Measurements from ENCODE around the gene NIP7. TPM values are rescaled to one million over a fixed set of nuclear protein-coding genes. Genes with fewer than 3 reads are reported as not detected.

NIP7 gene
- total RNA-seq, 1 experiment from 2014 or later = 72.8 TPM

DNA sequence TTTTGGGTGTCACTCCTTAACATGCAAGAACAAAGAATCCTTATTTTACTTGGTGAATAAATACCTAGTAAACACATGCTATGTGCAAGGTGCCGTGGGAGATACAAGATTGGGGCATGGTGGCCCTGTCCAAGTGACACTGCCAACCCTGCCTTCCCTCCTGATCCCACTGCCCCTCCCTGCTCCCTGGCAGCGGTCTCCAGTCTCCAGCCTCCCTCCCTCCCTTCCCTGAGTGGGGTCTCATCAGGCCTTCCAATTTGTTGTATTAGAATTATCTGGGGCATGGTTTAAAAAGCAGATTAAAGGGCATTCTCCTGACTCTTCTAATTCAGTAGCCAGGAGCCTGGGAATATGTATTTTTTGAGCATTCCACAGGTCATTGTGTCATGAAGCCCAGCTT, 24.5 kb downstream of the NIP7 start:
- Mint-ChIP-seq H3K27ac (no peak overlapping the region), H3K36me3 (ENCODE audit: insufficient read depth in 1 of 3, low read depth in 3 of 3) (peaks cover 11 to 41% (median 34%) of the 10 kb centered on the region in 3 experiments; a peak in 6 of 7 replicates), H3K4me3 (no peak overlapping the region), H3K9me3 (no peaks in the 10 kb centered on the region), H3K27me3 (ENCODE audit: low read depth) (no peaks in the 10 kb centered on the region), H3K4me1 (no peaks in the 10 kb centered on the region)
- no peaks in the 10 kb centered on the region for H3K79me2 ChIP-seq (ENCODE audit: insufficient read depth, low read length)
- H2AFZ ChIP-seq (ENCODE audit: low read length) = no peak overlapping the region
- no peak overlapping the region for H2BK5ac ChIP-seq (ENCODE audit: insufficient read length, low read length)
- no peaks in the 10 kb centered on the region for H3K27me3 ChIP-seq (ENCODE audit: insufficient read depth, low read length)
- H4K91ac ChIP-seq (ENCODE audit: insufficient read length, low read depth, low read length) = no peak overlapping the region
- H3K56ac ChIP-seq (ENCODE audit: insufficient read length, low read depth, low read length) = no peak overlapping the region
- no peaks in the 10 kb centered on the region for H3K23me2 ChIP-seq (ENCODE audit: insufficient read length, low read depth, low read length, poor library complexity, severe bottlenecking)
- DNase-seq = no peak
- H4K20me1 ChIP-seq (ENCODE audit: control insufficient read depth, insufficient read depth, insufficient read length) = no peaks in the 10 kb centered on the region
- TF ChIP-seq, protein P1, sequence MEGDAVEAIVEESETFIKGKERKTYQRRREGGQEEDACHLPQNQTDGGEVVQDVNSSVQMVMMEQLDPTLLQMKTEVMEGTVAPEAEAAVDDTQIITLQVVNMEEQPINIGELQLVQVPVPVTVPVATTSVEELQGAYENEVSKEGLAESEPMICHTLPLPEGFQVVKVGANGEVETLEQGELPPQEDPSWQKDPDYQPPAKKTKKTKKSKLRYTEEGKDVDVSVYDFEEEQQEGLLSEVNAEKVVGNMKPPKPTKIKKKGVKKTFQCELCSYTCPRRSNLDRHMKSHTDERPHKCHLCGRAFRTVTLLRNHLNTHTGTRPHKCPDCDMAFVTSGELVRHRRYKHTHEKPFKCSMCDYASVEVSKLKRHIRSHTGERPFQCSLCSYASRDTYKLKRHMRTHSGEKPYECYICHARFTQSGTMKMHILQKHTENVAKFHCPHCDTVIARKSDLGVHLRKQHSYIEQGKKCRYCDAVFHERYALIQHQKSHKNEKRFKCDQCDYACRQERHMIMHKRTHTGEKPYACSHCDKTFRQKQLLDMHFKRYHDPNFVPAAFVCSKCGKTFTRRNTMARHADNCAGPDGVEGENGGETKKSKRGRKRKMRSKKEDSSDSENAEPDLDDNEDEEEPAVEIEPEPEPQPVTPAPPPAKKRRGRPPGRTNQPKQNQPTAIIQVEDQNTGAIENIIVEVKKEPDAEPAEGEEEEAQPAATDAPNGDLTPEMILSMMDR (conservative IDR thresholded peaks at IDR 0.05) = no peak
- no peak overlapping the region for H4K5ac ChIP-seq (ENCODE audit: insufficient read length, low read depth, low read length)
- no peak overlapping the region for H3K4ac ChIP-seq (ENCODE audit: low read depth, low read length)
- no peak overlapping the region for H2BK15ac ChIP-seq (ENCODE audit: low read depth, low read length)
- no peak overlapping the region for H2AK5ac ChIP-seq (ENCODE audit: insufficient read length, low read length)
- no peak overlapping the region for H3K4me2 ChIP-seq (ENCODE audit: insufficient read depth, insufficient read length, low read length)
- H3T11ph ChIP-seq (ENCODE audit: low read length) = no peak overlapping the region
- H2BK20ac ChIP-seq (ENCODE audit: low read depth, low read length, poor library complexity, severe bottlenecking) = no peak overlapping the region
- H3K27ac ChIP-seq (ENCODE audit: insufficient read length, low read depth, low read length) = no peak overlapping the region
- H3K23ac ChIP-seq (ENCODE audit: insufficient read length, low read depth, low read length) = no peak overlapping the region
- no peak overlapping the region for H2BK12ac ChIP-seq (ENCODE audit: insufficient read length, low read depth, low read length)
- no peaks in the 10 kb centered on the region for H3K4me1 ChIP-seq (ENCODE audit: insufficient read depth, low read length)
- H2BK120ac ChIP-seq (ENCODE audit: low read depth, low read length, poor library complexity, severe bottlenecking) = no peak overlapping the region
- H3K9me3 ChIP-seq (ENCODE audit: control insufficient read depth, low read depth, low read length) = no peaks in the 10 kb centered on the region
- H3K18ac ChIP-seq (ENCODE audit: insufficient read length, low read depth, low read length) = no peak overlapping the region
- H3K79me1 ChIP-seq (ENCODE audit: insufficient read depth, low read depth, low read length, poor library complexity, severe bottlenecking) = no peaks in the 10 kb centered on the region
- H3K9ac ChIP-seq (ENCODE audit: extremely low read depth, insufficient read length, low read length) = no peak overlapping the region
- no CpG with 5 or more reads among the region's 2 CpGs for WGBS (ENCODE audit: extremely low coverage, insufficient read length, low lambda C conversion rate)
- no peak overlapping the region for H4K8ac ChIP-seq (replicated peaks; ENCODE audit: insufficient read length, low read depth, low read length)
- no peak overlapping the region for H3K14ac ChIP-seq (ENCODE audit: insufficient read depth, low read length)

Data from H9 (cell line).